Thyroid gland (tissue), 4 donors: ENCODE measurements around the gene TUBB6. TPM values are rescaled to one million over a fixed set of nuclear protein-coding genes. Genes with fewer than 3 reads are reported as not detected.

Source experiments
- DNase-seq, 2 donors: peaks; one replicate each; pipeline ENCODE4 v3.0.0-alpha.2; 2019
- H3K27ac ChIP-seq, 3 donors: fragments of 200-600 bp; sonication (generic); 1 replicate in 2 of 3; 2 replicates in 1 of 3; pipeline ENCODE4 v1.5.1; 2016 to 2019; ENCODE audit warnings: mild to moderate bottlenecking in 1 of 3, moderate library complexity in 1 of 3
- H3K27me3 ChIP-seq: fragments of 200-600 bp; sonication (generic); one replicate; pipeline ENCODE4 v1.5.1; 2019
- H3K36me3 ChIP-seq, 2 donors: fragments of 200-600 bp; sonication (generic); one replicate each; pipeline ENCODE4 v1.5.1; 2016 to 2019
- H3K4me1 ChIP-seq, 2 donors: fragments of 200-600 bp; sonication (generic); one replicate each; pipeline ENCODE4 v1.5.1; 2017 to 2019
- H3K4me3 ChIP-seq, 3 donors: fragments of 200-600 bp; sonication (generic); replicated peaks in 1 of 3; 1 replicate in 2 of 3; 2 replicates in 1 of 3; pipeline ENCODE4 v1.5.1; 2016; ENCODE audit warnings: mild to moderate bottlenecking in 1 of 3
- H3K9me3 ChIP-seq: fragments of 200-600 bp; sonication (generic); one replicate; pipeline ENCODE4 v1.5.1; 2017
- CTCF ChIP-seq, 6 experiments: fragments of 200-600 bp in 3 of 6; fragments of 450-650 bp in 3 of 6; sonication (generic) in 3 of 6; IDR thresholded peaks; one replicate each; pipeline ENCODE4 v1.5.1; 2016 to 2019; ENCODE audit warnings: antibody characterized with exemption in 6 of 6, mild to moderate bottlenecking in 2 of 6, inconsistent platforms in 1 of 6, moderate library complexity in 1 of 6
- POLR2A ChIP-seq, 2 donors: fragments of 450-650 bp; IDR thresholded peaks; one replicate each; pipeline ENCODE4 v1.6.1; 2017; ENCODE audit warnings: antibody characterized with exemption in 2 of 2, mild to moderate bottlenecking in 2 of 2, moderate library complexity in 1 of 2
- WGBS, 2 donors: methylation state at CpG; one replicate each; pipeline ENCODE4 v1.1.5; 2017; 5-methylcytosine and 5-hydroxymethylcytosine counted together
- intact Hi-C: fragments of 100-400 bp; cut with DNase I; formaldehyde crosslinking; loops from one replicate; pipeline ENCODE4 v1.15.1; 2023
- total RNA-seq, 4 donors: library from RNA; depleted of rRNA; stranded (reverse); fragments of >200 nt; gene quantifications; one replicate each; pipeline ENCODE4 v1.2.3, GENCODE V29; 2016

The TUBB6 gene
- total RNA-seq, 4 donors from 2014 or later = 91.9 to 157 (median 124) TPM

- DNase-seq = peak; percentile 94 to 96
- no peaks in the 10 kb centered on the region for H3K36me3 ChIP-seq
- peak overlapping the region; percentile 6 to 65 (median 30) for H3K27ac ChIP-seq
- peaks cover 5 to 21% of the 10 kb centered on the region in 2 donors for H3K4me1 ChIP-seq
- no peaks in the 10 kb centered on the region for H3K9me3 ChIP-seq
- no peak for TF ChIP-seq CTCF (IDR thresholded peaks at IDR 0.05)
- peak in 1 of 2 donors; percentile 24 for TF ChIP-seq POLR2A (IDR thresholded peaks at IDR 0.05)
- H3K4me3 ChIP-seq = no peak overlapping the region
- no peaks in the 10 kb centered on the region for H3K27me3 ChIP-seq
- WGBS, 2 donors = 48 to 58% methylated on average over 19 of the region's 19 CpGs
- intact Hi-C loops = loop anchor here (5.0 kb wide), 1 partner anchor 32 kb away; no protein-coding TSS in a partner anchor
Measured at GRCh38 chr18:12304351-12305210, 3.5 kb upstream of the TUBB6 start.

GRCh38 chr18:12305211-12305610, 2.8 kb upstream of the TUBB6 start:
- peaks cover 9 to 25% of the 10 kb centered on the region in 2 donors for H3K4me1 ChIP-seq
- H3K9me3 ChIP-seq = no peaks in the 10 kb centered on the region
- TF ChIP-seq POLR2A (IDR thresholded peaks at IDR 0.05) (no peak), CTCF (IDR thresholded peaks at IDR 0.05) (no peak)
- peak overlapping the region in 2 of 3 donors; percentile 30 to 65 for H3K27ac ChIP-seq
- no peak for DNase-seq
- intact Hi-C loops = loop anchor here (5.0 kb wide), 1 partner anchor 33 kb away; no protein-coding TSS in a partner anchor
- WGBS, 2 donors = 58 to 63% methylated on average over 12 of the region's 12 CpGs
- no peaks in the 10 kb centered on the region for H3K27me3 ChIP-seq
- no peaks in the 10 kb centered on the region for H3K36me3 ChIP-seq
- H3K4me3 ChIP-seq = no peak overlapping the region

GRCh38 chr18:12305930-12306629, 2.0 kb upstream of the TUBB6 start:
- no peak for DNase-seq

GRCh38 chr18:12306752-12307700, 1.0 kb upstream of the TUBB6 start:
- intact Hi-C loops = loop anchor here (5.0 kb wide), 1 partner anchor 35 kb away; no protein-coding TSS in a partner anchor
- no peak for TF ChIP-seq POLR2A (IDR thresholded peaks at IDR 0.05)
- no peak for TF ChIP-seq CTCF (IDR thresholded peaks at IDR 0.05)
- WGBS, 2 donors = 41 to 49% methylated on average over 34 to 38 of the region's 39 CpGs
- peak; percentile 35 to 37 for DNase-seq
- Histone ChIP-seq H3K4me1 (peaks cover 9 to 25% of the 10 kb centered on the region in 2 donors), H3K4me3 (peak overlapping the region in 2 of 3 donors; percentile 4 to 82), H3K36me3 (peaks cover 1 to 5% of the 10 kb centered on the region in 2 donors), H3K27ac (peak overlapping the region; percentile 55 to 92 (median 74)), H3K27me3 (no peaks in the 10 kb centered on the region), H3K9me3 (no peaks in the 10 kb centered on the region)

More at GRCh38 chr18:12305930-12306629, 2.0 kb upstream of the TUBB6 start:
- Histone ChIP-seq H3K4me1 (peaks cover 9 to 25% of the 10 kb centered on the region in 2 donors), H3K27me3 (no peaks in the 10 kb centered on the region), H3K9me3 (no peaks in the 10 kb centered on the region), H3K4me3 (no peak overlapping the region), H3K27ac (no peak overlapping the region), H3K36me3 (no peaks in the 10 kb centered on the region)
- intact Hi-C loops = loop anchor here (5.0 kb wide), 1 partner anchor 34 kb away; no protein-coding TSS in a partner anchor
- 90 to 95% methylated on average over 22 to 25 of the region's 25 CpGs for WGBS, 2 donors
- TF ChIP-seq POLR2A (IDR thresholded peaks at IDR 0.05) (no peak), CTCF (IDR thresholded peaks at IDR 0.05) (no peak)
